GM12878 (cell line): ENCODE measurements around the gene CORO1C.

Source experiments
- CTCF ChIP-seq, 3 experiments: IDR thresholded peaks in 2 of 3; conservative IDR thresholded peaks in 1 of 3; 2 replicates each; pipeline ENCODE4 v1.5.1; 2011; ENCODE audit warnings: low read depth in 3 of 3, low read length in 3 of 3, mild to moderate bottlenecking in 3 of 3, control low read depth in 2 of 3, moderate library complexity in 2 of 3, inconsistent platforms in 1 of 3, mixed read lengths in 1 of 3; ENCODE audit not compliant: control insufficient read depth in 2 of 3, insufficient read depth in 1 of 3; ENCODE audit errors: extremely low read depth in 1 of 3
- FOXK2 ChIP-seq: fragments of 450-650 bp; IDR thresholded peaks from 2 replicates; pipeline ENCODE4 v1.6.1; 2017; ENCODE audit warnings: mild to moderate bottlenecking, moderate library complexity
- MYC ChIP-seq: IDR thresholded peaks from 2 replicates; pipeline ENCODE4 v1.6.1; 2011; ENCODE audit warnings: mild to moderate bottlenecking, low read length, moderate library complexity, inconsistent platforms; ENCODE audit not compliant: insufficient read depth, insufficient replicate concordance, insufficient read length, severe bottlenecking
- PAX8 ChIP-seq: fragments of 450-650 bp; IDR thresholded peaks from 2 replicates; pipeline ENCODE4 v1.6.1; 2017; ENCODE audit warnings: mild to moderate bottlenecking, moderate library complexity
- POLR2A ChIP-seq: IDR thresholded peaks from 2 replicates; pipeline ENCODE4 v1.6.1; 2011; ENCODE audit warnings: low read depth, mild to moderate bottlenecking, low read length
- POLR2AphosphoS5 ChIP-seq: IDR thresholded peaks from 2 replicates; pipeline ENCODE4 v1.6.1; 2011; ENCODE audit warnings: mild to moderate bottlenecking, low read length, inconsistent platforms
- RCOR1 ChIP-seq: conservative IDR thresholded peaks from 2 replicates; pipeline ENCODE4 v1.6.1; 2012; ENCODE audit warnings: low read depth, low read length, improper control_type of control experiment
- SUZ12 ChIP-seq: fragments of 200-600 bp; sonication (generic); IDR thresholded peaks from one replicate; pipeline ENCODE4 v1.6.1; 2018; ENCODE audit warnings: antibody characterized with exemption, mild to moderate bottlenecking; ENCODE audit not compliant: unreplicated experiment

- TF ChIP-seq CTCF (IDR thresholded peaks at IDR 0.05 in 2 of 3, conservative IDR thresholded peaks at IDR 0.05 in 1 of 3; ENCODE audit: control insufficient read depth in 2 of 3, extremely low read depth in 1 of 3, insufficient read depth in 1 of 3, low read depth in 3 of 3, low read length in 3 of 3) (no peak), SUZ12 (no peak), RCOR1 (no peak), POLR2A (no peak), PAX8 (no peak), FOXK2 (no peak), POLR2AphosphoS5 (no peak), MYC (no peak)
Measured at GRCh38 chr12:108755481-108755880, 24.2 kb upstream of the CORO1C start.
